HFF-Myc (cell line): ENCODE results near the gene SLC39A7.

ENCODE experiments used
- DNase-seq: peaks from one replicate; pipeline ENCODE4 v3.0.0-alpha.2; 2011; ENCODE audit warnings: low read depth; ENCODE audit errors: extremely low read depth
- H3K4me3 ChIP-seq: replicated peaks from 2 replicates; pipeline ENCODE4 v1.5.1; 2011; ENCODE audit warnings: low read depth, mild to moderate bottlenecking, control low read depth, low read length
- TF ChIP-seq, protein P1 (sequence below): IDR thresholded peaks from 2 replicates; pipeline ENCODE4 v1.5.1; 2012; ENCODE audit warnings: mild to moderate bottlenecking, low read depth, low read length, control low read depth; ENCODE audit errors: missing control alignments

Gene SLC39A7

DNA sequence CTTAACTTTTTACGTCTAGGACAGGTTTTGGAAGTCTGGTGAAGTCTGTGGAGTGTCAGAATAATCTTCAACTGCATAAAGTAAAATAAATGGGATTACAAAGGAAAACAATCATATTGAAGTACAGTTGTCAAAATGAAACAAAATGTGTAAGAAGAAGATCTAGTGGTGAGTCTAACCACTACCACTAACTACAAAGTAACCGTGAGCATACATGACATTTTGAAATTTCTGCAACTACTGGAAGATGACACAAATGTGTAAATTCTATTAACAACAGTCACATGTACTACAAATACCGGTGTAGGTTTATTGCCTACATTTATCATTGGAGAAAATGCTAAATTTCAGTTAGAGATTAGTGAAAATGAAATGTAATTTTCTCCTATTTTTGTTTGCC lies 41.3 kb downstream of the SLC39A7 start:
- TF ChIP-seq, protein P1, sequence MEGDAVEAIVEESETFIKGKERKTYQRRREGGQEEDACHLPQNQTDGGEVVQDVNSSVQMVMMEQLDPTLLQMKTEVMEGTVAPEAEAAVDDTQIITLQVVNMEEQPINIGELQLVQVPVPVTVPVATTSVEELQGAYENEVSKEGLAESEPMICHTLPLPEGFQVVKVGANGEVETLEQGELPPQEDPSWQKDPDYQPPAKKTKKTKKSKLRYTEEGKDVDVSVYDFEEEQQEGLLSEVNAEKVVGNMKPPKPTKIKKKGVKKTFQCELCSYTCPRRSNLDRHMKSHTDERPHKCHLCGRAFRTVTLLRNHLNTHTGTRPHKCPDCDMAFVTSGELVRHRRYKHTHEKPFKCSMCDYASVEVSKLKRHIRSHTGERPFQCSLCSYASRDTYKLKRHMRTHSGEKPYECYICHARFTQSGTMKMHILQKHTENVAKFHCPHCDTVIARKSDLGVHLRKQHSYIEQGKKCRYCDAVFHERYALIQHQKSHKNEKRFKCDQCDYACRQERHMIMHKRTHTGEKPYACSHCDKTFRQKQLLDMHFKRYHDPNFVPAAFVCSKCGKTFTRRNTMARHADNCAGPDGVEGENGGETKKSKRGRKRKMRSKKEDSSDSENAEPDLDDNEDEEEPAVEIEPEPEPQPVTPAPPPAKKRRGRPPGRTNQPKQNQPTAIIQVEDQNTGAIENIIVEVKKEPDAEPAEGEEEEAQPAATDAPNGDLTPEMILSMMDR, result no peak
- H3K4me3 ChIP-seq, result no peak overlapping the region
- no peak for DNase-seq

DNA sequence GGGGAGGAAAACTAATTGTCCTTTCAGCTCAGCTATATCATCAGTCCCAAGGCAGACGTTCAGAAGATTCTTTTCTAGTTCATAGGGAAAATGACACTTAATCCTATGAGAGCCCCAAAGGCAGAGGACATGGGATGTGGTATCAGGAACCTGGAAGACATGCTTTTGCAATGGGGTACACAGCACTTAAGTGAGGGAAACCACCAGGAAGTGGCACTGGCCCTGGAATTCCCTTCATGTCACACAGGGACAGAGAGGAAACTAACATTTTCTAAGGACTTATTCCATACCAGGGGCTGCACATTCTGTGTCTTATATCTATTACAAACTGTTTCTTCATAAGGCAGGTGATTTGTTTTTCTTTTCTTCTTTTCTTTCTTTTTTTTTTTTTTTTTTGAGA lies 42.8 kb downstream of the SLC39A7 start:
- no peak overlapping the region for H3K4me3 ChIP-seq
- TF ChIP-seq, protein P1, result no peak
- DNase-seq, result no peak

DNA sequence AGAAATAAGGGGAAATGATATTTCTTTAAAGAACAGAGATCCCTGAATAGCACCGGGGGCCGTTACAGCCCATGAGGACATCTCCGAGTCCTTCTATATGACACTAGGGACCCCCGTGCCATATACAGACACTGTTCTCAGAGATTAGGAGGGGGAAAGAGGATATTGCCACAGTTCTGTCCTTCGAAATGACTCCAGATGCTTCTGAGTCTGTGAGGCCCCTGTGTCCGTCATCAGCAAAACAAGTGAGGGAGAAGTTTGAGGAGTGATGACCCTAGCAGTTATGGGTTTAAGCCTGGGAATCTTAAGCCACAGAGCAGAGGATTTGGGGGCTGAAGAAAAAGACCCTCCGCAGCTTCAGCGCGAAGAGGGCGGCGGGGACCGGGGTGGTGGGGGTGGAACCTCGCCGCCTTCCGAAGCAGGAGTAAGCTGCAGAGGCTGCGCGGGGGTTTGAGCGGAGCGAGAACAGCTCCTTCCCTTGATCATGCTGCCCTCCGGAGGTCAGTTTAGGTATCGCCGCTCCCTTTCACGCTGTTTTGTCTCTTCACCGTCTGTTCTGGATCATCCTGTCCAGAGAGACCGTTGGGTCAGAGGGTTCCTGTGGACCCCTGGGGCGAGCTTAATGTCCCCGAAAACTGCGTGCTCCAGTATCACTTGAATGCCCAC lies 47.4 kb downstream of the SLC39A7 start:
- peak; percentile 77 for DNase-seq
- peak overlapping the region; percentile 59 for H3K4me3 ChIP-seq
- TF ChIP-seq, protein P1, result peak; percentile 83

DNA sequence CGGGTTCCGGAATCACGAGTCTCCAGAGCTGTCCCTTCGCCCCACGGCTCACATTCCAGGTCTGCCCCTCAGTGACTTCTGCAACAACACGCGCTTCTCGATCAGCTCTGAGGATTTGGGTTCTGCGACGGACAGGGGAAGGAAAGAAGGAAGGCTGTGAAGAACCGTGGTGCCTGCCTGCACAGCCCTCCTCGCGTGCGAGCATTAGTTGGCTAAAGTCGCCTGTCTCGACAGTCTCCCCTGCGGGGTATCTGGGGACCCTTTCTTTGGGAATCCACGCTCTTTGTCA lies 47.9 kb downstream of the SLC39A7 start:
- peak overlapping the region; percentile 59 for H3K4me3 ChIP-seq
- DNase-seq, result no peak
- TF ChIP-seq, protein P1, result no peak

DNA sequence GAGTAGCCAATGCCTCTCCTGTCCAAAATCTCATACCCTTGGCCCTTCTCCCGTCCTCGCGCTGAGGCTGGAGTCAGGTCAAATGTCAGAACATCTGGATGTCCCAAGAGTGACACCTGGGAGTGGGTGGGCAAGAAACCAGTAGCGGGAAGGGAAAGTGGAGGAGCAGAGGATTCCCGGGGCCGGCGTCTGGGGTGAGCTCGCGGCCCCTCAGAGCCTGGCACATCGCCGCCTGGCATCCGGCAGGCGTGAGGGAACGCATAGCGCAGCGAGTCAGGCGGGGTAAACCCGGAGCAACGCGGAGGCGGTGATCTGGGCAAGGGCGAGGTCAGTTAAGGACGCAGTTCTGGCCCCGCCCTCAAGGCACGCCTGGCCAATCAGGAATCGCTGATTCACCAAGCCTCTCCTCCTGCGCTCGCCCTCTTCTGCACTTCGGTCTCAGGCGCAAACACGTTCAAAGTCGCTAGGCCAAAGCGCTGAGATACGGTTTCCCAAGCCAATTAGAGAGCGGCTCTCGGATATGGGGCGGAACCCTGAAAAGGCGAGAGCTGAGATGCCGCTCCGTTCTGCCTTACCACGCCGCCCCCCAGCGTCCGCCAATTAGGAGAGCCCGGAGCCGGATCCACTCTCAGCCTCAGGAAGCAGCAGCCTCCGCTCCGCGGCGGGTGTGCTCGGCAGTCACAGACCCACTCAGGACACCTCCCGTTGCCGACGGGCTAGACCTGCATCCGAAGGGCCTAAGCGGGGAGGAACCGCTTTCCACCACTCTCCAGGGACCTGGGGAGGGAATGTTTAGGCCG lies 48.5 kb downstream of the SLC39A7 start:
- peak; percentile 99 for DNase-seq
- peak overlapping the region; percentile 59 for H3K4me3 ChIP-seq
- TF ChIP-seq, protein P1, result no peak

DNA sequence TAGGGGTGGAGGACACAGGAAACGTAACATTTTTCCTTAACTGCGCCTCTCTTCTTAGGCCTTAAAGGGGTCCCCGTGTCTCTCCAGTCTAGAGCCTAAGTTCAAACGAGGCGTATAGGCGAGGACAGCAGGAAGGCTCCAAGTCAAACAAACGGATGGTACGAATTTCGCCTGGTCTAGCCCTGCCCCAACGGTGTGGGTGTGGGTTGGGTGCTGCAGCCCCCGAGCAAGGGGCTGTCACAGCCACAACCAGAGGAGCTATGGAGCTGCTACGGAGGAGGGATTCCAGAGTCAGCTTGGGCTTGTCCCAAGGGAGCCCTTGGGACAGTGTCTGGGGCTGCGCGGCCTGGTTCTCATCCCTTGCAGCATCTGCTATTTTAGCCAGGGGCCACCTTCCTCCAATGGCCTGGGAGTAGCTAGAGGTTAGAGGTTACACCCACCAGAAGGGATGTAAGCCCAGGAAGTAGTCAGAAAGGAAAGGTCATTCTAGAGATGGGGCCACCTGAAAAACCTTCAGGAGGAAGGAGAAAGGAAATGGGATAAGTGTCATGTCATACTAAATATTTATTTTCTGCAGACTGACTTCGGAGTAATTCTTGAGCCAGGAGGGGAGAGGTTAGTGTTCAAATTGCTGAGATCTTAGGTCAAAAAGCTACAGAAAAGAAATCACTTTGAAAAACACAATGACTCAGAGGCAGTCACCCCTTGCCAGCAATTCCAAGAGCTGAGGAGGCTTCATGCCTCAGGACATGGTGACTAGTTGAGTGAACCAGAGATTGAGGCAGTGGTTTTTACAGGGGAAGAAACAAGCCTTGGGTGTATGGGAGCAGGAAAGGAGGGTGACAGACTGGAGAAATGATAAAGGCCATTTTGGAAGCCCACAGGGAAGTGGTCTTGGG lies 49.3 kb downstream of the SLC39A7 start:
- TF ChIP-seq, protein P1, result no peak
- peak overlapping the region; percentile 59 for H3K4me3 ChIP-seq
- no peak for DNase-seq
